GM18909 (cell line): Measurements from ENCODE around the gene G6PC2.
"Not testable (repeated sequence)": the region's sequence is repeated elsewhere in the genome, so short reads cannot be mapped to it uniquely, and the experiment has no call there.

Experiments
- ATAC-seq: cut with Tn5 transposase; IDR thresholded peaks from one replicate; pipeline ENCODE4 v1.9.1; 2021; ENCODE audit warnings: mild to moderate bottlenecking; ENCODE audit not compliant: unreplicated experiment, poor library complexity

The G6PC2 gene

DNA sequence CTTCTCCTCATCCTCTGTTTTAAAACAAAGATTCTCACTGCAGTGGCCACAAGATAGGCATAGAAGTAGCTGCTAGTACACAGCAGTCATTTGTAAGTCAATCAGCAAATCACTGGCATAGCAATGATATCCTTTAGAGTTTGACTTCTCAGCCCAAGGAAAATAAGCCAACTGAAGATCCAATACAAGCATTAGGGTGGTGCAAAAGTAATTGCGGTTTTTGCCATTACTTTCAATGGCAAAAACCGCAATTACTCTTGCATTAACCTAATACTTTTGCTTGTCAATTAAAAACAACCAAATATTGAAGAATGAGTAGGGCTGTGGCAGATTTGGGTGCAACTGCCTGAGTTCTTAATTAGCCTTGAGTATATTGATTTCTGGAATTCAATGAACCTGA lies 2.8 kb downstream of the G6PC2 start:
- ATAC-seq: no peak

- ATAC-seq: no peak
Measured at GRCh38 chr2:168904358-168904757, 3.3 kb downstream of the G6PC2 start.

DNA sequence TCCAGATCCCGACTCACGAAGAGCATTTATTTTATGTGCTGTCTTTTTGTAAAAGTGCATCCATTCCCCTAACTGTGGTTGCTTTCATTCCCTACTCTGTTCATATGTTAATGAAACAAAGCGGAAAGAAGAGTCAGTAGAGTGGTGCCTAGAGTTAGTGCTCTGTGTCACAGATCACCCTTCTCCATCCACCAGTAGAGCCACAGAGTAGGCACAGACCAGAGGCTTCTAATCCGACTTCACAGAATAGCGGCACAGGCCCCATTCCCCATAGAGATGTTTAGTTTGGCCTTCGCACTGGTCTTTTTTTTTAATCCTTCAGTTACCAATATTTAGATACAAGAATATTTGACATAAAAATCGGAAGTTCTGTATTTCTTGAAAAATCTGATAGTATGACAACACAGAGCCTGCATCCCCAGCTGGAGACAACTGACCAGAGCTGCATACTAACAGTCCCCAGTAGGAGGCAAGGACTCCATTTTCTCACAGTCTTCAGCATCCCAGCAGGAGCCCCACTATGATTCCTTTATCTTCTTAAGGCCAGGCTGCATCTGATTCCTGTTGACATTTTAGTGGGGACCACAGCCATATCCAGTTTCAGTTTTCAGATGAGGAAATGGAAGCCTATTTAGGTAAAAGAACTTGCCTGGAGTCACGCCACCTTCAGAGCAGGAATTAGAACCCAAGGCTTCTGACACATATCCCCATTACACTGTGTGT lies 7.0 kb downstream of the G6PC2 start:
- no peak for ATAC-seq

DNA sequence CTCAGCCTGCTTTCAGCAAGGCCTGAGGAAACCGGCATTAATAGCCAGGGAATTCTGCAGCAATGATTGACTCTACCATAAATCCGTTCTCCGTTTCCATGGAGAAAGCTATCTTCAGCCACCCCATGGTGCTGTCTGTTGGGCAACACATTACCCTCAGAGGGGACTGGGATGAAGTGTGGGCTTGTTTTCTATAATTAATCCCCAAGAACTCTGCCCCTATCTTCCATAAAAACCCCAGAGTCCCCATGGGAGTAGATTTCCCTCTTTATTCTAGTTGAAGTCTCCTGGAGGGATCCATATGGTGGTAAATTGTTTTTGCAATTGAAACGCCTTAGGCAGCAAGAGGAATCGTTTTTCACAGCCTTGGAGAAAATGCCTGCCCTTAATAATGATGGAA lies 9.2 kb downstream of the G6PC2 start:
- no peak for ATAC-seq

DNA sequence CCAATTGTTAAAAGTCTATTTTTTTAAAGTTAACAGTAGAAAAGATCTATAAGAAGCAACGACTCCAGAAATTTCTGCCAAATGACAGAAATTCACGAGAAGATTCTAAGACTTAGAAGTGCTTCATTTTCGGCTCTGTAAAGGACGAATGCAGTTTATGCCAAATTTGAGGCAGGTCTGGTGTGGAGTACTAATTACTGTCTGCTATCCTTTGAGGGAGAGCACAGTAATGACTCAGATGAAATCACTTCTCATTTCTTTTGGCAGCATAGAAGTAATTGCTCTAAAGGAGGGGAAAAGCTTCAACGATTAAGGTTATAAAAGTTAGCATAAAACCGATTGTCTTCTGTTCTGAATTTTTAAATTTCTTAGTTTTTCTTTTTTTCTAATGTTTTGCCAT lies 11.4 kb downstream of the G6PC2 start:
- no peak for ATAC-seq

GRCh38 chr2:168912901-168913369 lies 11.8 kb downstream of the G6PC2 start:
- no peak for ATAC-seq

DNA sequence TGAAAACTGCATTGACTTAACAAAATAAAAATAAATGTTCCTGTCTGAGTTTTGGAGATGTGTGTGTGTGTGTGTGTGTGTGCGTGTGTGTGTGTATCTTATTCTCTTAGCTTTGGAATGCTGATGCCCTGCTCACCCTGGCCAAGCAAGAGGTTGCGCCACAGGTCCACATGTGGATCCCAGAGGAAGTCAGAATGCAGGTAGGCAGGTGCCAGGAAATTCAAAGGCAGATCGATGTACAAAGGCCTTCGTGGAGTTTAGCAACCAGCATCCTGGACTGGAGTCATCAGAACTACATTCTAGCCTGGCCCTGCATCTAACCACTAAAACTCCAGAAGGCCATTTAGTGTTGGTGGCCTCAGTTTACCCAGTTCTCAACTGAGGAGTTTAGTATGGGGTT lies 12.4 kb downstream of the G6PC2 start:
- no peak for ATAC-seq

GRCh38 chr2:168915441-168916330 lies 14.6 kb downstream of the G6PC2 start:
- no peak for ATAC-seq

- ATAC-seq: no peak
Measured at GRCh38 chr2:168916331-168916675, 15.2 kb downstream of the G6PC2 start.

DNA sequence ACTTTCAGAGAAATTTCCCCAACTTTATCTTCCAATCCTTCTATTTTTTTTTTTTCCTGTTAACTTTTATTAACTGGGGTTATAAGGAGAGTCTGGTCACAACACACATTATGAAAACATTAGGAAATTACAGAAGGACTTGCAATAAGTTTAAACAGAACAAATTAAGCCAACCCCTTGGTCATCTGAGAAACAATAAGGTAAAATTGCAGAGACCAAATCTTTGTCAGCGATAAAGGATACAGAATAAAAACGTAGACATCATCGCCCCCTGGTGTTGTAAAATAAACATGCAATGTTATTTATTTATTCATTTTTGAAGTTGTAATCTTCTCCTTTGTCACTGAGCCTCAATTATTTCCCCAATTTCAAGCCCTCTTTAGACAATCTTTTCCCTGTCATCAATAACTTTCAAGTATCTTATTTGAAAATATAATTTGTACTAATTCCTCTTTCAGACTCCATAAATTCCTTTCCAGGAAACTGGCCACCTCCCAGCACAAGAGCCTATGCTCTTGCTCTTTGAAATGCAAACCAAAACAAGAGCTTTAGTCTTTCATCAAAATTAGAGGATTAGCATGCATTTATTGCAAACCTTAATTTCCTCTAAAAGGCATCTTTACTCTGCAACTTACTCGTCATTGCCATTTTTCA lies 19.5 kb downstream of the G6PC2 start:
- no peak for ATAC-seq

DNA sequence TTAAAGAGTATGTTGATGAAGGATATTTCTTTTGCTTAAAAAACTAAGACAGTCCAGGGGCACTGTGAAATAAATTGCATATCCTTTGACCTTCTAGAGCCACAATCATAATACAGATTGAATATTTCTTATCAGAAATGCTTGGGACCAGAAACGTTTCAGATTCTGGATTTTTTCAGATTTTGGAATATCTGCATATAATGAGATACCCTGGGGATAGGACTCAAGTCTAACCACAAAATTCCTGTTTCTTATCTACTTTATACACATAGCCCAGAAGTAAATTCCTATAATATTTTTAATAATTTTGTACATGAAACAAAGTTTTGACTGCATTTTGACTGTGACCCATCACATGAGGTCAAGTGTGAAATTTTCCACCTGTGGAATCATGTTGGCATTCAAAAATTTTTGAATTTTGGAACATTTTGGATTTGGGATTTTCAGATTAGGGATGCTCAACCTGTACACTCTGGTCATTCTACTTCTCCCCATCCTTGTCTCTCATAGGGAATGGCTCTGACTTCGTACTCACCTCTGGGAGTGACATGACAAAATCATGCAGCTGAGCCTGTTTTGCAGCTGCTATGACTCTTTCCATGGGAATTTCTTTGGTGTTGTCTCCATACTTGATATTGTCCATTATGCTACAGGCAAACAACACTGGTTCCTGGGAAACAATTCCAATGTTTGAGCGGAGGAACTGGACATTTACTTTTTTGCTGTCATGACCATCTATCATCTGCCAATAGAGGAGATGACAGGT lies 25.7 kb downstream of the G6PC2 start:
- ATAC-seq: no peak

GRCh38 chr2:168928113-168928831 lies 27.2 kb downstream of the G6PC2 start:
- ATAC-seq: no peak

DNA sequence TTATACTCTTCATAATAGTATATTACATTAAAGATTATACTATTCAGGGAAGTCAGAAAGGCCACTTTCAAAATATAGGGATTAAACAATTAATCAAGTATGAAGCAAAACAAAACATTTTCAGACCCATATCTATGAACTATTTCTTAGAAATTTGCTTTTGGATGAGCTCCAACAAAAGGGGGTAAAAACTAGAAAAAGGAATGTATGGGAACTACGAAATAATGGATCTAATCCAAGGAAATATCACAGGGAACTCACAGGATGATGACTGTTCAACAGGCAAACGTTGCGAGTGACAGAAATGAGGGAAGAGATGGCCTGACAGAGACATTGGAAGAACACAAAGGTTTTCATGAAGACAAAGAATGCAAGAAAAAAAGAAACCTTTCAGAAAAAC lies 27.9 kb downstream of the G6PC2 start:
- ATAC-seq: no peak

- ATAC-seq: no peak
Measured at GRCh38 chr2:168930242-168930641, 29.2 kb downstream of the G6PC2 start.

- ATAC-seq: not testable (repeated sequence)
Measured at GRCh38 chr2:168932174-168932573, 31.1 kb downstream of the G6PC2 start.

GRCh38 chr2:168934826-168935225 lies 33.7 kb downstream of the G6PC2 start:
- no peak for ATAC-seq

DNA sequence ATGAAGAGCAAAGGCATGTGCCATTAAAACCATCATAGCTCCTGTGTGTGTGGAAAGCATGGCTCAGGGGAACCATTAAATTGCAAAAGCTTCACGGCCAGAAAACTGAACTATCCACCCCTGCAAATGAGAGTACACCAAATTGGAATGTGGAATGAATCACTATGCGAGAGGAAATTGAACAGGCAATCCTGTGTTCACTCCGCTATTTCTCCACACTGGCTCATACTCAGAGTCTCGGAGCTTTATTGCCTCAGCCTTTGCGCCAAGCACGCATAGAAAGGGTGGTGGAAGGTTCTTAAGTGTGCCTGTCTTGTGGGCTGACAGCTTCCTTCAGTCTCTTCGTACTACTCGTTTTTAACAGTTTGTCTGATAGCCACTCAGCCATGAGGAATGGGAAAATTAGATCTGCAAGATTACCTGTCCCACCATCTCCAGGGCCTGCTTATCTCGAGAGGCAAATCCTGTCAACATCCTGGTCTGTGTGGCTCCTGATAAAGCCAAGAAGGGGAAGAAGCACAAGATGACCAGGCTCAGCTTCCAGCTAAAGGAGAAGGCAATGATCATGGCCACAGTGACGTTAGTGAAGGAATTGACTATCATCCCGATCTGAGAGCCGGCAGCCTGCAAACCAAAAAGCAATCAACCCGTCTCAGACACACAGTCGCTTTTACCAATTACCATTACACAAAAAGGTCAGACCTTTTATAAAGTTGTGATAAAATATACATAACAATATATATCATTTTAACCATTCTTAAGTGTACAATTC lies 34.9 kb downstream of the G6PC2 start:
- no peak for ATAC-seq

DNA sequence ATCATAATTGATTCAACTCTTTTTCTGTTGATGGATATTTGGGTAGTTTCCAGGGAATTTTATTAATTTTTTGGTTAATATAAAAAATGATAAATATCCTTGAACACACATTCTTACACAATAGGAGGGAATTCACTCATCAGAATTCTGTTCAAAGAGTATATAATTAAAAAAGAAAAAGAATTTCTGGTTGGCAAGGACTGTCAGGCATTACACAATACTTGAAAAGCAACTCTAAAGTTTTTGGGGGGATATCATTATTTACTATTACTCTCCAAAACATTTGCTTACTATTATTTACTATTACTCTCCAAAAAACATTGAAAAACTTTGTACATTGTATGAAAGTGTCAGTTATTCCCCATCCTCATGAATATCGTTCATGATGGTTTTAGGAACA lies 38.0 kb downstream of the G6PC2 start:
- no peak for ATAC-seq

GRCh38 chr2:168939918-168940317 lies 38.8 kb downstream of the G6PC2 start:
- ATAC-seq: no peak
